HepG2 (cell line): ENCODE measurements around the gene CARD19. TPM values are rescaled to one million over a fixed set of nuclear protein-coding genes. Genes with fewer than 3 reads are reported as not detected.

Source experiments
- ATAC-seq: fragments of 200-7000 bp; cut with Tn5 transposase; 3 replicates; pipeline ENCODE4 v1.9.1; 2020; ENCODE audit warnings: mild to moderate bottlenecking, moderate library complexity
- BruUV-seq: library from RNA; stranded (reverse); fragments of 400-500 nt; replicated peaks from 2 replicates; lab custom pipeline; 2021; lab: Mats Ljungman, UMichigan
- CTCF ChIA-PET: fragments of 300-600 bp; formaldehyde crosslinking; extraction: SDS; loops from one replicate; lab custom pipeline; 2021; ENCODE audit warnings: low total read pairs, inconsistent platforms, low intra/inter-chr PET ratio; lab: Yijun Ruan, JAX
- POLR2A ChIA-PET: fragments of 350-600 bp; sonication (Branson Sonifier 250); formaldehyde crosslinking; loops from one replicate; lab custom pipeline; 2020; ENCODE audit warnings: antibody characterized with exemption, inconsistent platforms; lab: Yijun Ruan, JAX
- DNase-seq: peaks from one replicate; pipeline ENCODE4 v3.0.0-alpha.2; 2015; ENCODE audit warnings: low spot score
- FAIRE-seq: peaks from 3 replicates; lab custom pipeline; 2011; peaks lifted over from hg19 to GRCh38; lab: Jason Lieb, UNC
- H2AFZ ChIP-seq: one replicate; pipeline ENCODE4 v1.6.1; 2011; ENCODE audit warnings: low read length, inconsistent platforms
- H3K27ac ChIP-seq: fragments of 300-600 bp; 3 replicates; pipeline ENCODE4 v1.8.0; 2011; ENCODE audit warnings: mixed run types, mild to moderate bottlenecking, mixed read lengths, low read length, inconsistent platforms; ENCODE audit not compliant: insufficient read depth; ENCODE audit errors: extremely low read length
- H3K27me3 ChIP-seq, 2 experiments: fragments of 200-600 bp in 1 of 2; 2 replicates in 1 of 2; 3 replicates in 1 of 2; pipeline versions ENCODE4 v1.6.0 to v1.8.0; 2011; ENCODE audit warnings: low read length in 2 of 2, mild to moderate bottlenecking in 2 of 2, moderate library complexity in 2 of 2, inconsistent platforms in 1 of 2; ENCODE audit not compliant: insufficient read depth in 2 of 2, control insufficient read depth in 1 of 2
- H3K36me3 ChIP-seq, 2 experiments: fragments of 200-600 bp in 1 of 2; replicated peaks in 1 of 2; 2 replicates in 1 of 2; 3 replicates in 1 of 2; pipeline versions ENCODE4 v1.5.1 to v1.8.0; 2011; ENCODE audit warnings: low read length in 2 of 2, inconsistent platforms in 1 of 2; ENCODE audit not compliant: insufficient read depth in 2 of 2, control insufficient read depth in 1 of 2
- H3K4me1 ChIP-seq: 2 replicates; pipeline ENCODE4 v1.5.1; 2012; ENCODE audit warnings: low read length, inconsistent platforms; ENCODE audit not compliant: insufficient read depth
- H3K4me2 ChIP-seq: 2 replicates; pipeline ENCODE4 v1.6.0; 2011; ENCODE audit warnings: low read depth, low read length, inconsistent platforms
- H3K4me3 ChIP-seq, 3 experiments: fragments of 200-600 bp in 1 of 3; sonication (generic), shearing (Covaris generic) in 1 of 3; replicated peaks in 1 of 3; 2 replicates each; pipeline ENCODE4 v1.5.1; 2011 to 2016; ENCODE audit warnings: low read length in 3 of 3, inconsistent platforms in 2 of 3, low read depth in 2 of 3, mild to moderate bottlenecking in 2 of 3, control low read depth in 1 of 3, mixed read lengths in 1 of 3; ENCODE audit not compliant: insufficient read depth in 1 of 3
- H3K79me2 ChIP-seq: one replicate; pipeline ENCODE4 v1.6.1; 2011; ENCODE audit warnings: low read length, inconsistent platforms; ENCODE audit not compliant: insufficient read depth
- H3K9ac ChIP-seq: 2 replicates; pipeline ENCODE4 v1.6.0; 2011; ENCODE audit warnings: mild to moderate bottlenecking, low read depth, low read length, inconsistent platforms; ENCODE audit not compliant: insufficient read depth
- H3K9me3 ChIP-seq: 2 replicates; pipeline ENCODE4 v1.5.1; 2012; ENCODE audit warnings: mild to moderate bottlenecking, low read length
- H4K20me1 ChIP-seq: 2 replicates; pipeline ENCODE4 v1.6.0; 2011; ENCODE audit warnings: inconsistent platforms, mild to moderate bottlenecking, low read length, moderate library complexity; ENCODE audit not compliant: insufficient read depth
- EED ChIP-seq: sonication (generic); formaldehyde crosslinking; IDR thresholded peaks from 2 replicates; pipeline ENCODE4 v1.5.0; 2020; ENCODE audit warnings: mild to moderate bottlenecking, missing genetic modification reagents
- ERF ChIP-seq: IDR thresholded peaks from 2 replicates; pipeline ENCODE4 v1.6.1; 2018; ENCODE audit warnings: missing biosample characterization, missing genetic modification reagents
- MEIS1 ChIP-seq: sonication (generic); formaldehyde crosslinking; IDR thresholded peaks from 2 replicates; pipeline ENCODE4 v1.9.0; 2021; ENCODE audit warnings: mild to moderate bottlenecking, missing genetic modification reagents, moderate library complexity, borderline replicate concordance
- SP4 ChIP-seq: sonication (generic); formaldehyde crosslinking; IDR thresholded peaks from 2 replicates; pipeline ENCODE4 v1.8.1; 2023; ENCODE audit warnings: mild to moderate bottlenecking, missing genetic modification reagents
- YY1 ChIP-seq: IDR thresholded peaks from 2 replicates; pipeline ENCODE4 v1.6.1; 2011; ENCODE audit warnings: low read length, low read depth, moderate library complexity, mild to moderate bottlenecking; ENCODE audit not compliant: insufficient read depth, insufficient replicate concordance
- ZMYM3 ChIP-seq: sonication (generic); formaldehyde crosslinking; IDR thresholded peaks from 2 replicates; pipeline ENCODE4 v1.5.1; 2020; ENCODE audit warnings: mild to moderate bottlenecking, missing genetic modification reagents
- ZNF629 ChIP-seq: sonication (generic); formaldehyde crosslinking; conservative IDR thresholded peaks from 2 replicates; pipeline ENCODE4 v1.5.0; 2020; ENCODE audit warnings: missing genetic modification reagents
- ZZZ3 ChIP-seq: sonication (generic); formaldehyde crosslinking; IDR thresholded peaks from 2 replicates; pipeline ENCODE4 v1.4.0; 2020; ENCODE audit warnings: missing genetic modification reagents, mild to moderate bottlenecking, borderline replicate concordance
- WGBS: methylation state at CpG from one replicate; pipeline ENCODE4 v1.1.6; 2017; ENCODE audit warnings: low lambda C conversion rate; 5-methylcytosine and 5-hydroxymethylcytosine counted together
- in situ Hi-C: cut with HindIII; loops from 2 replicates; pipeline ENCODE4 v1.10.0; 2017; ENCODE audit warnings: low pct_unique_long_range_greater_than_20kb; ENCODE audit not compliant: extremely low pct_ligation_motif_present
- intact Hi-C: fragments of 100-400 bp; cut with micrococcal nuclease; formaldehyde crosslinking; loops from one replicate; pipeline ENCODE4 v1.10.0; 2022; ENCODE audit not compliant: unreplicated experiment
- polyA plus RNA-seq, 8 experiments: library from polyadenylated mRNA; depleted of rRNA in 3 of 8; stranded (reverse) in 7 of 8; unstranded in 1 of 8; fragments of >200 nt; fragmentation: Illumina TruSeq in 4 of 8; extraction: Trizol in 4 of 8; gene quantifications; 2 replicates each; pipeline versions ENCODE4 v1.2.1 to v1.2.3, GENCODE V29; 2011 to 2016; ENCODE audit warnings: low read depth in 4 of 8, missing spikeins in 1 of 8, mixed read lengths in 1 of 8; ENCODE audit not compliant: insufficient read depth in 1 of 8
- total RNA-seq, 5 experiments: library from RNA; depleted of rRNA; stranded (reverse); fragments of >200 nt; fragmentation: Illumina TruSeq; extraction: Trizol; gene quantifications; 2 replicates each; pipeline ENCODE4 v1.2.3, GENCODE V29; 2016; ENCODE audit warnings: low read depth in 1 of 5
- TF ChIP-seq, protein P1 (sequence below): sonication (generic); formaldehyde crosslinking; IDR thresholded peaks from 2 replicates; pipeline ENCODE4 v1.8.0; 2022; ENCODE audit warnings: missing genetic modification reagents, mild to moderate bottlenecking, borderline replicate concordance
- TF ChIP-seq, protein P2 (sequence below): sonication (generic); formaldehyde crosslinking; IDR thresholded peaks from 2 replicates; pipeline ENCODE4 v1.5.0; 2020; ENCODE audit warnings: missing genetic modification reagents
- TF ChIP-seq, protein P3 (sequence below): sonication (generic); formaldehyde crosslinking; IDR thresholded peaks from 2 replicates; pipeline ENCODE4 v1.4.0; 2020; ENCODE audit warnings: missing genetic modification reagents
- TF ChIP-seq, protein P4 (sequence below): IDR thresholded peaks from 2 replicates; pipeline ENCODE4 v1.6.1; 2012; ENCODE audit warnings: low read length, improper control_type of control experiment

CARD19 gene
- total and polyA plus RNA-seq, 2 of the 13 experiments (the other 11 are each of a cell fraction or from before 2014, with no cell fraction given) = 18.4 to 47.2 TPM

DNA sequence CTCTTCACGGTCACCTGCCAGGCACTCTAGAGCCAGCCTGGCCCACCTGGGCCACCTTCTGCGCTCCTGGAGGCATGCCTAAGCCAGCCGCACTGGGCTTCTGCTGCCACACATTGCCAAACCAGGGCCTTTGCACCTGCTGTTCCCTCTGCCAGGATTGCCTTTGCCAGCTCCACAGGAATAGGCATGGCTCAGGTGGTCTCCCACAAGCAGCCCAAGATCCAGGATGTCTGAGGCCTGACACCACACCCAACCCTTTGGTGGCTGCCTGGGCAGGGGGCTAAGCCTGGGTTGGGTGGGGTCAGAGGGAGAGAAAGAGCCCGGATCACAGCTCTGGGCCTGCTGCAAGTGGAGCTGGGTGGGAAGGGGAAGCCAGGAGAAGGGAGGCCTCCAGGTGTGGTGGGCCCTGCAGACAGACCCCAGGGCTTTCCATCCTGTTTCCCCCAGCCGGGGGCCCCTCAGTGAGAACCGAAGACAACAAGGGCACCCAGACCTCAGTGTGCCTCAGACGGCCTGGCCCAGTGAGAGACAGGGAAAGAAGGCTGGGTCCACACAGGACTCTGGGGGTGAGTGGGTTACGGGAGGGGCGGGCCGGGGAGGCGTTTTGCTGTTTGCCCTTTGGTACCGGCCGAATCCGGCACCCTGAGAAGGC lies 38.2 kb upstream of the CARD19 start (continued):
- TF ChIP-seq, protein P1, sequence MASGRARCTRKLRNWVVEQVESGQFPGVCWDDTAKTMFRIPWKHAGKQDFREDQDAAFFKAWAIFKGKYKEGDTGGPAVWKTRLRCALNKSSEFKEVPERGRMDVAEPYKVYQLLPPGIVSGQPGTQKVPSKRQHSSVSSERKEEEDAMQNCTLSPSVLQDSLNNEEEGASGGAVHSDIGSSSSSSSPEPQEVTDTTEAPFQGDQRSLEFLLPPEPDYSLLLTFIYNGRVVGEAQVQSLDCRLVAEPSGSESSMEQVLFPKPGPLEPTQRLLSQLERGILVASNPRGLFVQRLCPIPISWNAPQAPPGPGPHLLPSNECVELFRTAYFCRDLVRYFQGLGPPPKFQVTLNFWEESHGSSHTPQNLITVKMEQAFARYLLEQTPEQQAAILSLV (CRISPR knock-in tag) = 0 out of 2 replicates have a peak, but pooled peaks have one; percentile 23
- TF ChIP-seq MEIS1 (CRISPR knock-in tag) = 0 out of 2 replicates have a peak, but pooled peaks have one; percentile 35
- peak; percentile 16; the same call in 1 of the 2 replicates for TF ChIP-seq ERF (CRISPR knock-in tag)
- TF ChIP-seq EED (CRISPR knock-in tag) = 0 out of 2 replicates have a peak, but pooled peaks have one; percentile 23
- TF ChIP-seq SP4 (CRISPR knock-in tag) = no peak
- TF ChIP-seq ZMYM3 (CRISPR knock-in tag) = peak; percentile 36; the same call in 1 of the 2 replicates

DNA sequence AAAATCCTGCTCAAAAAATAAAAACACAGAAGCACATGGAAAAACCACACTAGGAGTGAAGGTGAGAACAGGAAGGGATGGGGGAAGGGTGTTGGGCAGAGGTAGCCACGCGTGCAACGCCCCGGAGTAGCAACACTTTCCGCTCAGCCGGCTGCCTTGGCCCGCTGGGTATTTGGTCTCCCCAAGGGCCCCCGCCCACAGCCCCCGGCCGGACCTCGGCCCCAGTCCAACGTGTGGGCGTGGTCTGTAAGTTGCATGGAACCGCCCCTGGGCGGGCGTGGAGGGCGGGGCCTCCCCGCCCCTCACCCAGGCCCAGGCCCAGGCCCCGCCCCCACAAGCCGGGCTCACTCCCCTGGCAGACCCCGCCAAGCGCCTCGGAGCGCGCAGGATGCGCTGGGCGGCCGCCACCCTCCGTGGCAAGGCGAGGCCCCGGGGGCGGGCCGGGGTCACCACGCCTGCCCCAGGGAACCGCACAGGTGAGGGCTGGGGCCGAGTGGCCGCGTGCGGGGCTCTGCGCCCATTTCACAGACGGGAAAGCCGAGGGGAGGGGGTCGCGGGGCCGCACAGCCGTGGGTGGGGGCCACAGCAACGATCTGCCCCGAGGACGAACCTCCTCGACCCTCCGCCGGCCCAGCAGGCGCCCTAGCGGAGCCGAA lies 37.5 kb upstream of the CARD19 start, which contains the start of gene SUSD3:
Gene SUSD3 (plus strand): TSS at position 347 of the 656 bp plus-strand sequence. CDS start 42 bp downstream, at position 389.
- intact Hi-C loops = loop anchor here (5.0 kb wide), 1 partner anchor 56 kb away; no protein-coding TSS in a partner anchor
- Histone ChIP-seq H2AFZ (no peak within 1 kb of the TSS), H3K27ac (peak within 1 kb of the TSS; percentile 36), H3K9me3 (no peaks in the 10 kb centered on the region), H3K27me3 (peaks cover 8 to 16% of the 10 kb centered on the region in 2 experiments; a peak in 3 of 5 replicates), H3K36me3 (no peaks in the 10 kb centered on the region), H3K4me2 (peak within 1 kb of the TSS; percentile 86), H3K79me2 (no peaks in the 10 kb centered on the region), H3K4me1 (peaks cover 78% of the 10 kb centered on the region), H3K9ac (peak within 1 kb of the TSS; percentile 48), H3K4me3 (peak within 1 kb of the TSS; percentile 28 to 64 (median 35); a peak in 5 of 6 replicates), H4K20me1 (no peaks in the 10 kb centered on the region)
- in situ Hi-C loops = no loop called here
- ChIA-PET CTCF (no interaction called here), POLR2A (no interaction called here)
- BruUV-seq = no TSS peak
- 3% methylated on average over 11 of the region's 55 CpGs for WGBS
- ATAC-seq = peak; percentile 33
- peak; percentile 54 for DNase-seq
- no peak for FAIRE-seq
- TF ChIP-seq ZNF629 (CRISPR knock-in tag) (peak; percentile 98), ZZZ3 (CRISPR knock-in tag) (no peak), YY1 (no peak)
- TF ChIP-seq, protein P2, sequence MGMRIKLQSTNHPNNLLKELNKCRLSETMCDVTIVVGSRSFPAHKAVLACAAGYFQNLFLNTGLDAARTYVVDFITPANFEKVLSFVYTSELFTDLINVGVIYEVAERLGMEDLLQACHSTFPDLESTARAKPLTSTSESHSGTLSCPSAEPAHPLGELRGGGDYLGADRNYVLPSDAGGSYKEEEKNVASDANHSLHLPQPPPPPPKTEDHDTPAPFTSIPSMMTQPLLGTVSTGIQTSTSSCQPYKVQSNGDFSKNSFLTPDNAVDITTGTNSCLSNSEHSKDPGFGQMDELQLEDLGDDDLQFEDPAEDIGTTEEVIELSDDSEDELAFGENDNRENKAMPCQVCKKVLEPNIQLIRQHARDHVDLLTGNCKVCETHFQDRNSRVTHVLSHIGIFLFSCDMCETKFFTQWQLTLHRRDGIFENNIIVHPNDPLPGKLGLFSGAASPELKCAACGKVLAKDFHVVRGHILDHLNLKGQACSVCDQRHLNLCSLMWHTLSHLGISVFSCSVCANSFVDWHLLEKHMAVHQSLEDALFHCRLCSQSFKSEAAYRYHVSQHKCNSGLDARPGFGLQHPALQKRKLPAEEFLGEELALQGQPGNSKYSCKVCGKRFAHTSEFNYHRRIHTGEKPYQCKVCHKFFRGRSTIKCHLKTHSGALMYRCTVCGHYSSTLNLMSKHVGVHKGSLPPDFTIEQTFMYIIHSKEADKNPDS (CRISPR knock-in tag) = peak; percentile 21; the same call in 1 of the 2 replicates
- TF ChIP-seq, protein P3, sequence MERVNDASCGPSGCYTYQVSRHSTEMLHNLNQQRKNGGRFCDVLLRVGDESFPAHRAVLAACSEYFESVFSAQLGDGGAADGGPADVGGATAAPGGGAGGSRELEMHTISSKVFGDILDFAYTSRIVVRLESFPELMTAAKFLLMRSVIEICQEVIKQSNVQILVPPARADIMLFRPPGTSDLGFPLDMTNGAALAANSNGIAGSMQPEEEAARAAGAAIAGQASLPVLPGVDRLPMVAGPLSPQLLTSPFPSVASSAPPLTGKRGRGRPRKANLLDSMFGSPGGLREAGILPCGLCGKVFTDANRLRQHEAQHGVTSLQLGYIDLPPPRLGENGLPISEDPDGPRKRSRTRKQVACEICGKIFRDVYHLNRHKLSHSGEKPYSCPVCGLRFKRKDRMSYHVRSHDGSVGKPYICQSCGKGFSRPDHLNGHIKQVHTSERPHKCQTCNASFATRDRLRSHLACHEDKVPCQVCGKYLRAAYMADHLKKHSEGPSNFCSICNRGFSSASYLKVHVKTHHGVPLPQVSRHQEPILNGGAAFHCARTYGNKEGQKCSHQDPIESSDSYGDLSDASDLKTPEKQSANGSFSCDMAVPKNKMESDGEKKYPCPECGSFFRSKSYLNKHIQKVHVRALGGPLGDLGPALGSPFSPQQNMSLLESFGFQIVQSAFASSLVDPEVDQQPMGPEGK (CRISPR knock-in tag) = peak; percentile 93
- TF ChIP-seq, protein P4, sequence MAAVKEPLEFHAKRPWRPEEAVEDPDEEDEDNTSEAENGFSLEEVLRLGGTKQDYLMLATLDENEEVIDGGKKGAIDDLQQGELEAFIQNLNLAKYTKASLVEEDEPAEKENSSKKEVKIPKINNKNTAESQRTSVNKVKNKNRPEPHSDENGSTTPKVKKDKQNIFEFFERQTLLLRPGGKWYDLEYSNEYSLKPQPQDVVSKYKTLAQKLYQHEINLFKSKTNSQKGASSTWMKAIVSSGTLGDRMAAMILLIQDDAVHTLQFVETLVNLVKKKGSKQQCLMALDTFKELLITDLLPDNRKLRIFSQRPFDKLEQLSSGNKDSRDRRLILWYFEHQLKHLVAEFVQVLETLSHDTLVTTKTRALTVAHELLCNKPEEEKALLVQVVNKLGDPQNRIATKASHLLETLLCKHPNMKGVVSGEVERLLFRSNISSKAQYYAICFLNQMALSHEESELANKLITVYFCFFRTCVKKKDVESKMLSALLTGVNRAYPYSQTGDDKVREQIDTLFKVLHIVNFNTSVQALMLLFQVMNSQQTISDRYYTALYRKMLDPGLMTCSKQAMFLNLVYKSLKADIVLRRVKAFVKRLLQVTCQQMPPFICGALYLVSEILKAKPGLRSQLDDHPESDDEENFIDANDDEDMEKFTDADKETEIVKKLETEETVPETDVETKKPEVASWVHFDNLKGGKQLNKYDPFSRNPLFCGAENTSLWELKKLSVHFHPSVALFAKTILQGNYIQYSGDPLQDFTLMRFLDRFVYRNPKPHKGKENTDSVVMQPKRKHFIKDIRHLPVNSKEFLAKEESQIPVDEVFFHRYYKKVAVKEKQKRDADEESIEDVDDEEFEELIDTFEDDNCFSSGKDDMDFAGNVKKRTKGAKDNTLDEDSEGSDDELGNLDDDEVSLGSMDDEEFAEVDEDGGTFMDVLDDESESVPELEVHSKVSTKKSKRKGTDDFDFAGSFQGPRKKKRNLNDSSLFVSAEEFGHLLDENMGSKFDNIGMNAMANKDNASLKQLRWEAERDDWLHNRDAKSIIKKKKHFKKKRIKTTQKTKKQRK = no peak
